Activated CD8-positive, alpha-beta memory T cell treated with anti-CD3 and anti-CD28 coated beads for 1 hour (primary cell): ENCODE measurements around the gene PIN4.
"Not testable (repeated sequence)": the region's sequence is repeated elsewhere in the genome, so short reads cannot be mapped to it uniquely, and the experiment has no call there.

Experiments
- DNase-seq, 2 donors: peaks; one replicate each; pipeline ENCODE4 v3.0.0-alpha.2; 2020; ENCODE audit warnings: low read depth in 1 of 2; ENCODE audit errors: extremely low read depth in 1 of 2

Gene PIN4

GRCh38 chrX:72201836-72202536 is 20.4 kb downstream of the PIN4 start:
- DNase-seq: no peak

- DNase-seq: no peak
Measured at GRCh38 chrX:72202792-72203401, 21.3 kb downstream of the PIN4 start.

DNA sequence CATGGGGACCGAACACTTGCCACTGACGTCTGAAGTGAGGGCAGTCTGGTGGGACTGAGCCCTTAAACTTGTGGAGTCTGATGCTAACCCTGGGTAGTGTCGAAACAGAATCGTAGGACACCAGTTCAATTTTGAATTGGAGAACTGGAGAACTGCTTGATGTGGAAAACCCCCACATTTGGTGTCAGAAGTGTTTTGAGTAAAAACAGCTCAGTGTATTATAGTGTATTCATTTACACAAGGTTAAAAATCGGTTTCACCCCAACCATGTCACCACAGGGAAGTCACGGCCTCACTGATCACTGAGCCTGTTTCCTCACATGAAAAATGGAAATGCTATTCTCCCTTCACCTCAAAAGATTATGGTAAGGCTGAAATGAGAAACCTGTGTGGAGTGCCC is 21.9 kb downstream of the PIN4 start:
- DNase-seq: no peak

DNA sequence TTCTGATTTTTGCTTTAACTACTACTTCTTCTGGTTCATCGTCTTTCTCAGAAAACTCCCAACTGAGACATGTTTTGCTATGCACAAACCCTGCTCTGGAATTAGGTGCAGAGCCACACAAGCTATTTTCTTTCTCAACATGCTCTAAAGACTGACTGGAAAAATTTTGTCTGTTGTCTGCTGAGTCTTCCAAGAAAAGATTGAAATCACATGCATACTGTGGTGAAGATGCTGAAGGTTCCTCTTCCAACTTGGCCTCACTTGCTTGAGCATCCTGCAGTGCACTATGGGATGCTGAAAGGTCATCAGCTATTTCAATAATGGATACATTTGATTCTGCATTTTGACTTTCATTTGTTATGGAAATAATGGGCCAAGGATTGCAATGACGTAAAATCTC is 24.1 kb downstream of the PIN4 start:
- no peak for DNase-seq

GRCh38 chrX:72207366-72207765 is 25.8 kb downstream of the PIN4 start:
- no peak for DNase-seq

DNA sequence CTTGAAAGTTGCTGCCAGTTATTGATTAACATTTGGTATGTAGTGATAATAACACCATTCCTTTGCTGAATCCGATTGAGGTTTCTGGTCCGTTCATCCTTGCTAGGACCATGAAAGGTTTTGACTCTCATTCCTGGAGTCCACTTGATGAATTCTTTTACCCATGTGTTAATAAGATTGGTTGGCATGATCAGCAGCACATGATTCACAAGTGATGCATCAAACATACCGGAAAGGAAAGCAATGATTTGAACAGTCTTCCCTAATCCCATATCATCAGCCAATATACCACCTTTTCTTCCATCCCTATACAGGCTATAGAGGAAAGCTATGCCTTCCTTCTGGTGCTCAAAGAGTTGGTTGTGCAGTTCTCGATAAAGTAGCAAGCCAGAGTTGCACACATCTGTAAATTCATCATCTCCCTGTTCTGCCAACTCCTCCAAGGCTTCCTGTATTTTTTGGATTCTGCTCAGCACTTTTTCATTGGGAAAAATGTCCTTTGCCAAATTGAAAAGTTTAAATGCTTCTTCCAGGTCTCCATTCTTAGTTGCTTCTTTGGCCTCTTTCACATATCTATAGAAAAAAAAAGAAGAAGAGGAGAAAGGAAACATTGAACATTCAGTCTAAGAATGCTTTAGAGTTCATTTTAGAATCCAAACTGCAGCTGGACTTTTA is 26.7 kb downstream of the PIN4 start:
- no peak for DNase-seq

DNA sequence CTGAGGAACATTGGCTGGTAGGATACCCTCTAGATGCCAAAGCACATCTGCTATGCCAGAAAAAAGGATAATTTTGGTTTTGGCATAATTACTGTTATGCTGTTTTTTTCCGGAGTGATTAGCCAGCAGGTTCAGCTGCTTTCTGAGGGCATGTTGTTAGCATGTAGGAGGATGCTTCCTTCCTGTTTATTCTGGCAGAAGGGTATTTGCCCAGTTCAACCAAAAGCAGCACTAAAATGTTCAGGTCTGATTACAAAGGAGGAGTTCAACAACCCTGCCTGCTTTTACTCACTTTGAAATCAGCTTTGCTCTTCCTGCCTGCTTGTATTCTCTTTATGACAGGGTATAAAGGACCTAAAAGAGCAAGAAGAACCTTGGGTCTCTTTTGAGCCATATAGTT is 35.4 kb downstream of the PIN4 start:
- no peak for DNase-seq

GRCh38 chrX:72220375-72220774 is 38.8 kb downstream of the PIN4 start:
- DNase-seq: not testable (repeated sequence)

DNA sequence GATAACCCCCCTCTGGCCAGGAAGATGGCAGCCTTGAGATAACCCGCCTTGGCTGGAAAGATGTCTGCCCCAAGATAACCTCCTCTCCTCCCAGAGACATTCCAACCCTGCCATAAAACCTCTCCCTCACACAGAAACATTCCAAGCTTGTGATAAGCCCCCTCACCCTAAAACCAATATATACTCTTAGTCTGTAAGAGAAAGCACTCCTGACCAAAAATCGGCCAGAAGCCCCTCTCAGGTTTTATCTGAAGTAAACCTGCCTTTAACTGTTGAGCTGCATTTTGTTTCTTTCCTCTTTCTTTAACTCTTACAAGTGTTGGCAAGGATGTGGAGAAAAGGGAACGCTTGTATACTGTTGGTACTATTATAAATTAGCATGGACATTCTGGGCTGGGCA is 48.7 kb downstream of the PIN4 start:
- no peak for DNase-seq

DNA sequence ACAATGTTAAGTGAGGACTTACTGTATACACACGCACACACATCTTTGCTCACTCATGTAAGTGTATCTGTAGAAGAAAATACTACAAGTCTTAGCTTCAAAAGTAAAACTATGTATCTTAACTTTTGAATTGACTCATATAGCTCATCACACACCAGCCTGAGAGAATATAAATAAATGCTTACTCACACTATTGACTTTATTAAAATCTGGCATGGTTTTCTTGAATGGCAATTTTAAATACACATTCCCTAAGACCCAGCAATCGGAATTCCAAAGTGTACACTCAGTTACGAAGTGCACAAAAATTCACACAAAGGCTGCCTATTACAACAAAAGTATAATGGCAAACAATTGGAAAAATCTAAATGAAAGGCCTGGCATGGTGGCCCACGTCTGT is 55.3 kb downstream of the PIN4 start:
- DNase-seq: no peak

GRCh38 chrX:72238183-72238582 is 56.6 kb downstream of the PIN4 start:
- DNase-seq: no peak

DNA sequence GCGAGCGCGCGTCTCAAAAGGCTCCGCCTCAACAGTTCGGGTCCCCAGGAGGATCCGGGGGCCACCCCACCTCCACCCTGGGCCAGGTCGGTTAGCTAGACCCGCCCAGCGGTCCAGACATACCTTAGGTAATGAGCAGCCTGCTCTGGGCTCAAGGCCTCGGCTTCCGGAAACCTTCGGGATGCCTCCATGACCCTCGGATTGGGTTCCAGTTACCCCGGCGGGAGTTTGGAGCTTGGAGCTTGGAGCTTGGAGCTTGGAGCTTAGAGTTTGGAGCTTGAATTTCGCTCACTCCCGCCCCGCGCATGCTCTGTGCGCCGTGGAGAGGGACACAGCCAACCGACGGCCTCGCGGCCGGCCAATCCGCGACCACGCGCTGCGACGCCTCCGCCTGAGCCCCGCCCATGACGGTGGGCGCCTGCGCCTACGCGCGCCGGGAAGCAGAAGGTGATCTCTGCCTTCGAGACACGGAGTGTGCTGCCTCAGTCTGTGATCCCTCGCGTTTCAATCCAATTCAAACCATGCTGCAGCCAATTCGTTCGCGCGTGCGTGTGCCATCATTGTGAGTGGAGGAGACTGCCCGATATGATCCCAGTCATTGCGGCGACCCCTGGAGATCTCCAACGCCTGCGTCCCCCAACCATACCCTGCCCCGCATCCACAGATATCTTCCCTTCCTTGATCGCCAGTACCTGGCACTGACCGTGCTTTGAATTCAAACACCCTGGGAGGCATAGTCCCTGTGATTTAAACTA is 57.3 kb downstream of the PIN4 start, which contains the start of gene ERCC6L:
Gene ERCC6L (minus strand): TSS at position 307 of the 755 bp plus-strand sequence. CDS start 116 bp downstream, at position 191.
- peak; percentile 38 to 68 for DNase-seq

- no peak for DNase-seq
Measured at GRCh38 chrX:72240976-72241375, 59.4 kb downstream of the PIN4 start.

GRCh38 chrX:72243472-72243871 is 61.9 kb downstream of the PIN4 start:
- DNase-seq: no peak

- peak in 1 of 2 donors; percentile 3 for DNase-seq
Measured at GRCh38 chrX:72245461-72246089, 64.0 kb downstream of the PIN4 start.

DNA sequence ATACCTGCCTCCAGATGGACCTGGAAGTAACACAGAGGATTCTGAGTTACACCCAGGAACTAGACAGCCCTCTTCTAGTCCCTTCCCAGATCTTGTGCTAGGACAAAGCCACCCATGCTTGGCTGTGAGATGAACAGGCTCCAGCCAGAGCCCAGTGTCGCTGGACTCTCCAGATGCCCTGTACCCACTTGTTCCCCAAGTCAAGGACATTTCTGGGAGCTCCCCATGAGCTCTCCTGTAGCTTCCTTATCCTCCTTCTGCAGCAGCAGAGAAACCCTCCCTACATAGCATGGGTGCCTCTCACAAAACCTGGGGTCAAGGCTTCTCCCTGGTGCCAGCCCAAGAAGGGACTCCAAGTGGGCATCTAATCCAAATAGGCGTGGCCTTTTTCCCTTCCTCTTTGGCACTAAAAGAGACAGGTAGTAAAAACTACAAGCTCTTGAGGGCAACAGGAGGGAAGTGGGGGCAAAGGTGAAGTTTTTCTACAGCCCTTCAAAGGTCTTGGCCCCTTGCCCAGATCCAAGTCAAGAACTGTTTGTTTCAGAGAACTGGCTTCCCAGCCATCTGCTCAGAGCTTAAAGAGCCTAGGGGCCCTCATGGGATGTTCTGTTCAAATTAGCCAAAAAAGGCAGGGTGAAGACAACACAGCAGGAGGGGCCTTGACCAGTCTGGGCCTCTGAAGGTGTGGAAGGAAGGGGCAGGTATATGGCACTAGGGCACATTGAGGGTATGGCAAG is 65.8 kb downstream of the PIN4 start:
- no peak for DNase-seq
